A673 (cell line): ENCODE measurements around the gene DHX38. TPM values are rescaled to one million over a fixed set of nuclear protein-coding genes. Genes with fewer than 3 reads are reported as not detected.

Experiments
- BruUV-seq: library from RNA; stranded (reverse); fragments of 400-500 nt; replicated peaks from 2 replicates; lab custom pipeline; 2021; lab: Mats Ljungman, UMichigan
- CTCF ChIA-PET: fragments of 300-600 bp; sonication (Branson Sonifier 250); formaldehyde crosslinking; loops from one replicate; lab custom pipeline; 2022; ENCODE audit warnings: antibody characterized with exemption; lab: Charles Lee
- POLR2A ChIA-PET: fragments of 300-600 bp; sonication (Branson Sonifier 250); formaldehyde crosslinking; loops from one replicate; lab custom pipeline; 2022; ENCODE audit warnings: antibody characterized with exemption; ENCODE audit not compliant: low non-redundant PET; lab: Charles Lee
- DNase-seq: peaks from one replicate; pipeline ENCODE4 v3.0.0-alpha.2; 2015; ENCODE audit warnings: low spot score
- H3K27ac ChIP-seq: fragments of 200-600 bp; sonication (generic); 2 replicates; pipeline ENCODE4 v1.5.1; 2016; ENCODE audit warnings: mixed run types, low read depth, mild to moderate bottlenecking, mixed read lengths, antibody characterized with exemption, low read length; ENCODE audit not compliant: poor library complexity, severe bottlenecking
- H3K27me3 ChIP-seq: fragments of 200-600 bp; sonication (generic); replicated peaks from 2 replicates; pipeline ENCODE4 v1.6.1; 2017; ENCODE audit warnings: mixed run types, low read depth, mild to moderate bottlenecking, mixed read lengths, antibody characterized with exemption, low read length; ENCODE audit not compliant: insufficient read depth, poor library complexity
- H3K36me3 ChIP-seq: fragments of 200-600 bp; sonication (generic); 2 replicates; pipeline ENCODE4 v1.6.1; 2016; ENCODE audit warnings: mixed run types, mild to moderate bottlenecking, mixed read lengths, antibody characterized with exemption, low read length; ENCODE audit not compliant: insufficient read depth, poor library complexity, severe bottlenecking
- H3K4me1 ChIP-seq: fragments of 200-600 bp; sonication (generic); 2 replicates; pipeline ENCODE4 v1.6.1; 2017; ENCODE audit warnings: mixed run types, mild to moderate bottlenecking, mixed read lengths, antibody characterized with exemption, low read length; ENCODE audit not compliant: insufficient read depth, poor library complexity, severe bottlenecking
- H3K4me3 ChIP-seq: fragments of 200-600 bp; sonication (generic); 2 replicates; pipeline ENCODE4 v1.5.1; 2016; ENCODE audit warnings: low read depth, mixed run types, mild to moderate bottlenecking, mixed read lengths, low read length; ENCODE audit not compliant: poor library complexity, severe bottlenecking
- H3K9me3 ChIP-seq: fragments of 200-600 bp; sonication (generic); 2 replicates; pipeline ENCODE4 v1.6.1; 2016; ENCODE audit warnings: mixed run types, low read depth, mild to moderate bottlenecking, mixed read lengths, antibody characterized with exemption, low read length; ENCODE audit not compliant: poor library complexity, severe bottlenecking
- EZH2 ChIP-seq: fragments of 200-600 bp; sonication (generic); IDR thresholded peaks from 2 replicates; pipeline ENCODE4 v1.6.1; 2017; ENCODE audit warnings: borderline replicate concordance, low read depth, mild to moderate bottlenecking, mixed read lengths, antibody characterized with exemption, low read length; ENCODE audit not compliant: poor library complexity, severe bottlenecking
- intact Hi-C: fragments of 100-400 bp; cut with micrococcal nuclease; formaldehyde crosslinking; loops from one replicate; pipeline ENCODE4 v1.10.0; 2022; ENCODE audit not compliant: unreplicated experiment
- total RNA-seq: library from RNA; stranded (reverse); gene quantifications from 2 replicates; pipeline ENCODE4 v1.2.3, GENCODE V29; 2021
- TF ChIP-seq, protein P1 (sequence below): fragments of 300-800, 200-600 bp; sonication (generic); conservative IDR thresholded peaks from 2 replicates; pipeline ENCODE4 v1.5.1; 2017; ENCODE audit warnings: low read depth, mild to moderate bottlenecking, antibody characterized with exemption, low read length, moderate library complexity, mixed read lengths

Gene DHX38
- total RNA-seq, 1 experiment from 2014 or later: 91.0 TPM

DNA sequence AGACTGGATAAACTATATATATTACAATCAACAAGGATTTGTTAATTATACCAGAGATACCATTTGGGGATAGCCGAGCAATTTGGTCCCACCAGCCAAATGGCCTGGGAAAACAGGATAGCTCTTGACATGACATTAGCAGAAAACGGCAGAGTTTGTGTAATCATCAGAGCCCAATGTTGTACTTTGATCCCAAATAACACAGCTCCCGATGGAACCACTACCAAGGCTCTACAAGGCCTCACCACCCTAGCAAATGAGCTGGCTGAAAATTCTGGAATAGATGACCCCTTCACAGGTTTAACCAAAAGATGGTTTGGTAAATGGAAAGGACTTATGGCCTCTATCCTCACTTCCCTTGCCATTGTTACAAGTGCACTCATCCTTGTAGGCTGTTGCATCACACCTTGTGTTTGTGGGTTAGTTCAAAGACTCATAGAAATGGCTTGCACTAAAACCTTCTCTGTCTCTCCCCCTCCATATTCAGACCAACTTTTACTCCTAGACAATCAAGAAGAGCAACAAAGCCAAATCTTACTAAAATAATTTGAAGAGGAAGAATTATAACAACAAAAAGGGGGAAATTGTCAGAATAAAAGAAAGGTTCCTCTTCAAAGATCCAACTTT lies 9.8 kb upstream of the DHX38 start:
- CTCF ChIA-PET: no interaction called here
- intact Hi-C loops: no loop called here
- H3K9me3 ChIP-seq: peaks cover 9% of the 10 kb centered on the region
- BruUV-seq: no TSS peak
- H3K27me3 ChIP-seq: no peaks in the 10 kb centered on the region
- POLR2A ChIA-PET: no interaction called here
- no peak for DNase-seq
- H3K4me3 ChIP-seq: no peak overlapping the region
- TF ChIP-seq, protein P1, sequence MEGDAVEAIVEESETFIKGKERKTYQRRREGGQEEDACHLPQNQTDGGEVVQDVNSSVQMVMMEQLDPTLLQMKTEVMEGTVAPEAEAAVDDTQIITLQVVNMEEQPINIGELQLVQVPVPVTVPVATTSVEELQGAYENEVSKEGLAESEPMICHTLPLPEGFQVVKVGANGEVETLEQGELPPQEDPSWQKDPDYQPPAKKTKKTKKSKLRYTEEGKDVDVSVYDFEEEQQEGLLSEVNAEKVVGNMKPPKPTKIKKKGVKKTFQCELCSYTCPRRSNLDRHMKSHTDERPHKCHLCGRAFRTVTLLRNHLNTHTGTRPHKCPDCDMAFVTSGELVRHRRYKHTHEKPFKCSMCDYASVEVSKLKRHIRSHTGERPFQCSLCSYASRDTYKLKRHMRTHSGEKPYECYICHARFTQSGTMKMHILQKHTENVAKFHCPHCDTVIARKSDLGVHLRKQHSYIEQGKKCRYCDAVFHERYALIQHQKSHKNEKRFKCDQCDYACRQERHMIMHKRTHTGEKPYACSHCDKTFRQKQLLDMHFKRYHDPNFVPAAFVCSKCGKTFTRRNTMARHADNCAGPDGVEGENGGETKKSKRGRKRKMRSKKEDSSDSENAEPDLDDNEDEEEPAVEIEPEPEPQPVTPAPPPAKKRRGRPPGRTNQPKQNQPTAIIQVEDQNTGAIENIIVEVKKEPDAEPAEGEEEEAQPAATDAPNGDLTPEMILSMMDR: no peak
- TF ChIP-seq EZH2: no peak
- peaks cover 40% of the 10 kb centered on the region for H3K36me3 ChIP-seq
- H3K4me1 ChIP-seq: no peaks in the 10 kb centered on the region
- no peak overlapping the region for H3K27ac ChIP-seq

DNA sequence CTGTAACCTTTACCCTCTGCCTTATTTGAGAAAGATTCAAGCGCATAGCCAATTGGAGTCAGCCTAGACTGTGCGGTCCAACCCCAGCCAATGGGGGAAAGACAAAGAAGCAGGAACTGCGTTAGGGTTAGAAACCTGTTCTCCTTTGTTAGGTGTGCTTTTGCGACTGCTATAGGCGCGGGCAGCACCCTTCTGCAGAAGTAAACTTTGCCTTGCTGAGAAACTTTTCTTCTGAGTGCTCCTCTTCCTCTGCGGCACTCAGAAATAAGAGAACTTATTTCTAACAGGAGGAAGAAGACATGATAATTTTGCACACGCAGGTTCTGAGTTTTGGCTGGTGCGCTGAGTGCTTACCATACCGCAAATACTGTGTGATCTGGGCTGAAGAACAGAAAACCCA lies 9.2 kb upstream of the DHX38 start:
- H3K9me3 ChIP-seq: peaks cover 9% of the 10 kb centered on the region
- H3K36me3 ChIP-seq: peaks cover 45% of the 10 kb centered on the region
- BruUV-seq: no TSS peak
- TF ChIP-seq, protein P1: no peak
- TF ChIP-seq EZH2: no peak
- CTCF ChIA-PET: no interaction called here
- H3K4me1 ChIP-seq: no peaks in the 10 kb centered on the region
- H3K27me3 ChIP-seq: no peaks in the 10 kb centered on the region
- POLR2A ChIA-PET: no interaction called here
- intact Hi-C loops: no loop called here
- no peak for DNase-seq
- H3K4me3 ChIP-seq: no peak overlapping the region
- H3K27ac ChIP-seq: no peak overlapping the region

DNA sequence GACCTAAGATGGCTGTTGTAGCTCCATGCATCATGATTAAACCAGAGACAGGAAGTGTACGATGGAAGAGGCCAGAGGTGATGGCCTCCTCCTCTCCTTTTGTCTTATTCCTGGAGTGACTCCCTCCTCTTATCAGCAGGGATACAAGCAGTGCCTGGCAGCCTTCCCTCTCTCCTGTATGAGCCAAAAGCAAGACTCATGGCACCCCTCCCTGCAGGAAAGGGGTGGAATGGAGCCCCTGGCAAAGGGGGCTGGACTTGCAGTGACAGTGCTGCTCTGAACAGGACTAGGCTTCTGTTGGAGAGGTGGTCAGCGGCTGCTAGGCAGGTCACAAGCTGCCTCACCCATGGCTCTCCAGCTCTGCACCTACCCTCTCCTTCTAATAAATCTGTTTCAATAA lies 8.6 kb upstream of the DHX38 start:
- TF ChIP-seq EZH2: no peak
- TF ChIP-seq, protein P1: no peak
- CTCF ChIA-PET: no interaction called here
- H3K27me3 ChIP-seq: no peaks in the 10 kb centered on the region
- DNase-seq: no peak
- intact Hi-C loops: no loop called here
- BruUV-seq: no TSS peak
- peaks cover 9% of the 10 kb centered on the region for H3K9me3 ChIP-seq
- H3K4me1 ChIP-seq: no peaks in the 10 kb centered on the region
- H3K27ac ChIP-seq: no peak overlapping the region
- peaks cover 49% of the 10 kb centered on the region for H3K36me3 ChIP-seq
- no peak overlapping the region for H3K4me3 ChIP-seq
- POLR2A ChIA-PET: no interaction called here
